SH-SY5Y (cell line): ENCODE data around the gene RBKS.

Experiments
- GATA2 ChIP-seq: IDR thresholded peaks from 2 replicates; pipeline ENCODE4 v1.6.1; 2011; ENCODE audit warnings: mild to moderate bottlenecking, low read depth, low read length
- GATA3 ChIP-seq: IDR thresholded peaks from 2 replicates; pipeline ENCODE4 v1.6.1; 2011; ENCODE audit warnings: low read depth, mild to moderate bottlenecking, low read length, moderate library complexity

DNA sequence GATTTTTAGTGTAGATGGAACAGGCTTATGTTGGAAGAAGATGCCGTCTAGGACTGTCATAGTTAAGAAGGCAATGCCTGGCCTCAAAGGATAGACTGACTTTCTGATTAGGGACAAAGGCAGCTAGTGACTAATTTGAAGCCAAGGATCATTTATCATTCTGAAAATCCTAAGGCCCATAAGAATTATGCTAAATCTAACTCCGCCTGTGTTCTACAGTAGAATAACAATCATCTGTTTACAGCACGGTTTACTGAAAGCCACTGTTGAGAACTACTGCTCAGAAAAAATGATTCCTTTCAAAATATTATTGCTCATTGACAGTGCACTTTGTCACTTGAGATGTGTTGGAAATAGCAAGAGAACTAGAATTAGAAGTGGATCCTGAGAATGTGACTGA lies 44.8 kb upstream of the RBKS start:
- no peak for TF ChIP-seq GATA3
- TF ChIP-seq GATA2: no peak
